GM12878 (cell line): ENCODE data around the gene ZSWIM6. TPM values are rescaled to one million over a fixed set of nuclear protein-coding genes. Genes with fewer than 3 reads are reported as not detected.
A peak's percentile ranks its signal among the peaks of the same experiment; 100 is the strongest.

Experiments
- ATAC-seq: fragments of 200-7000 bp; cut with Tn5 transposase; 3 replicates; pipeline ENCODE4 v1.9.1; 2020; ENCODE audit warnings: mild to moderate bottlenecking, moderate library complexity
- BruUV-seq: library from RNA; stranded (reverse); fragments of 400-500 nt; replicated peaks from 2 replicates; lab custom pipeline; 2021; lab: Mats Ljungman, UMichigan
- CTCF ChIA-PET: fragments of 300-600 bp; sonication (Branson Sonifier 250); formaldehyde crosslinking; extraction: SDS; loops from one replicate; lab custom pipeline; 2021; ENCODE audit warnings: inconsistent platforms; lab: Yijun Ruan, JAX
- POLR2A ChIA-PET: fragments of 350-600 bp; formaldehyde crosslinking; extraction: SDS; loops from one replicate; lab custom pipeline; 2021; ENCODE audit warnings: inconsistent platforms; lab: Charles Lee
- RAD21 ChIA-PET: fragments of 300-600 bp; sonication (Branson Sonifier 250); formaldehyde crosslinking; loops from one replicate; lab custom pipeline; 2023; ENCODE audit warnings: antibody characterized with exemption; ENCODE audit not compliant: unreplicated experiment; lab: Charles Lee
- SMC1A ChIA-PET: fragments of 300-600 bp; sonication (Branson Sonifier 250); formaldehyde crosslinking; loops from one replicate; lab custom pipeline; 2023; ENCODE audit not compliant: unreplicated experiment, uncharacterized antibody; lab: Charles Lee
- DNase-seq: peaks from one replicate; pipeline ENCODE4 v3.0.0-alpha.2; 2011; ENCODE audit warnings: low read depth, low spot score
- FAIRE-seq: peaks from 3 replicates; lab custom pipeline; 2011; peaks lifted over from hg19 to GRCh38; lab: Jason Lieb, UNC
- H2AFZ ChIP-seq: 2 replicates; pipeline ENCODE4 v1.6.0; 2011; ENCODE audit warnings: low read depth, low read length, control low read depth; ENCODE audit not compliant: control insufficient read depth
- H3K27ac ChIP-seq: 2 replicates; pipeline ENCODE4 v1.5.1; 2011; ENCODE audit warnings: control low read depth; ENCODE audit not compliant: control insufficient read depth, insufficient read depth
- H3K27me3 ChIP-seq, 2 experiments: replicated peaks in 1 of 2; 2 replicates each; pipeline versions ENCODE4 v1.6.0 to v1.6.1; 2011; ENCODE audit warnings: low read length in 1 of 2; ENCODE audit not compliant: control insufficient read depth in 2 of 2, insufficient read depth in 2 of 2
- H3K36me3 ChIP-seq, 2 experiments: 2 replicates each; pipeline ENCODE4 v1.5.1; 2011; ENCODE audit warnings: low read length in 1 of 2; ENCODE audit not compliant: control insufficient read depth in 2 of 2, insufficient read depth in 2 of 2
- H3K4me1 ChIP-seq: 2 replicates; pipeline ENCODE4 v1.6.1; 2011; ENCODE audit warnings: mild to moderate bottlenecking, low read length, moderate library complexity, mixed read lengths; ENCODE audit not compliant: control insufficient read depth, insufficient read depth
- H3K4me2 ChIP-seq: 2 replicates; pipeline ENCODE4 v1.6.0; 2011; ENCODE audit warnings: control low read depth; ENCODE audit not compliant: control insufficient read depth, insufficient read depth
- H3K4me3 ChIP-seq: fragments of 200-600 bp; sonication (generic); 2 replicates; pipeline ENCODE4 v1.5.1; 2016
- H3K79me2 ChIP-seq: 2 replicates; pipeline ENCODE4 v1.6.0; 2011; ENCODE audit warnings: low read length; ENCODE audit not compliant: control insufficient read depth, insufficient read depth
- H3K9ac ChIP-seq: 2 replicates; pipeline ENCODE4 v1.8.0; 2011; ENCODE audit warnings: low read length, control low read depth, mixed read lengths; ENCODE audit not compliant: control insufficient read depth, insufficient read depth
- H3K9me3 ChIP-seq: replicated peaks from 3 replicates; pipeline ENCODE4 v1.5.1; 2011; ENCODE audit warnings: mild to moderate bottlenecking, low read length; ENCODE audit not compliant: control insufficient read depth, insufficient read depth
- H4K20me1 ChIP-seq: 2 replicates; pipeline ENCODE4 v1.6.0; 2011; ENCODE audit not compliant: control insufficient read depth, insufficient read depth
- BMI1 ChIP-seq: fragments of 450-650 bp; IDR thresholded peaks from 2 replicates; pipeline ENCODE4 v1.6.1; 2016; ENCODE audit warnings: mild to moderate bottlenecking, moderate library complexity, borderline replicate concordance
- CBX5 ChIP-seq: sonication (generic); IDR thresholded peaks from 2 replicates; pipeline ENCODE4 v1.6.1; 2016; ENCODE audit warnings: low read depth, moderate library complexity, mild to moderate bottlenecking, inconsistent platforms
- CREM ChIP-seq: IDR thresholded peaks from 2 replicates; pipeline ENCODE4 v1.6.1; 2014; ENCODE audit warnings: antibody characterized with exemption, low read depth
- EP300 ChIP-seq, 2 experiments: fragments of 150-350 bp in 1 of 2; IDR thresholded peaks; 2 replicates each; pipeline ENCODE4 v1.6.1; 2011 to 2012; ENCODE audit warnings: low read depth in 2 of 2, low read length in 2 of 2, borderline replicate concordance in 1 of 2, improper control_type of control experiment in 1 of 2, inconsistent platforms in 1 of 2; ENCODE audit not compliant: control insufficient read depth in 1 of 2
- FOS ChIP-seq: IDR thresholded peaks from 3 replicates; pipeline ENCODE4 v1.6.1; 2011; ENCODE audit warnings: borderline replicate concordance; ENCODE audit not compliant: insufficient read length; ENCODE audit errors: extremely low read depth
- FOXK2 ChIP-seq: fragments of 450-650 bp; IDR thresholded peaks from 2 replicates; pipeline ENCODE4 v1.6.1; 2017; ENCODE audit warnings: mild to moderate bottlenecking, moderate library complexity
- HDAC6 ChIP-seq: fragments of 200-600 bp; sonication (generic); IDR thresholded peaks from one replicate; pipeline ENCODE4 v1.8.0; 2017; ENCODE audit warnings: antibody characterized with exemption; ENCODE audit not compliant: unreplicated experiment
- RB1 ChIP-seq: fragments of 450-650 bp; formaldehyde crosslinking; IDR thresholded peaks from 2 replicates; pipeline ENCODE4 v1.6.1; 2017; ENCODE audit warnings: mild to moderate bottlenecking, borderline replicate concordance
- SRF ChIP-seq, 2 experiments: IDR thresholded peaks; 2 replicates each; pipeline ENCODE4 v1.6.1; 2011; ENCODE audit warnings: low read depth in 2 of 2, low read length in 2 of 2, mild to moderate bottlenecking in 1 of 2, moderate library complexity in 1 of 2
- TARDBP ChIP-seq: IDR thresholded peaks from 2 replicates; pipeline ENCODE4 v1.6.1; 2016; ENCODE audit warnings: borderline replicate concordance
- TCF7 ChIP-seq: IDR thresholded peaks from 2 replicates; pipeline ENCODE4 v1.6.1; 2014; ENCODE audit warnings: antibody characterized with exemption, borderline replicate concordance
- ZNF207 ChIP-seq: fragments of 450-650 bp; IDR thresholded peaks from 2 replicates; pipeline ENCODE4 v1.6.1; 2014; ENCODE audit warnings: antibody characterized with exemption, mild to moderate bottlenecking, borderline replicate concordance
- ZNF384 ChIP-seq: IDR thresholded peaks from 2 replicates; pipeline ENCODE4 v1.6.1; 2012; ENCODE audit warnings: low read depth, mild to moderate bottlenecking, low read length, improper control_type of control experiment, borderline replicate concordance
- WGBS: methylation state at CpG from one replicate; pipeline ENCODE4 v1.1.6; 2016; ENCODE audit warnings: low lambda C conversion rate; ENCODE audit not compliant: insufficient replicate concordance, insufficient coverage; ENCODE audit errors: missing lambda C conversion rate; 5-methylcytosine and 5-hydroxymethylcytosine counted together
- in situ Hi-C: fragments of 300-500 bp; cut with MboI; formaldehyde crosslinking; loops from 9 replicates; pipeline ENCODE4 v1.14.3; 2018; ENCODE audit warnings: mixed read lengths
- intact Hi-C: fragments of 100-400 bp; cut with micrococcal nuclease; formaldehyde crosslinking; loops from one replicate; pipeline ENCODE4 v1.14.2; 2022; ENCODE audit not compliant: unreplicated experiment
- polyA plus RNA-seq, 11 experiments: library from polyadenylated mRNA; depleted of rRNA in 4 of 11; unstranded in 6 of 11; stranded (reverse) in 5 of 11; fragments of >200 nt; fragmentation: Nextera tagmentation in 4 of 11; fragmentation: Illumina TruSeq in 1 of 11; extraction: Ambion mirVana in 4 of 11; extraction: Trizol in 1 of 11; gene quantifications; 1 replicate in 1 of 11; 2 replicates in 10 of 11; pipeline versions ENCODE4 v1.2.1 to v1.2.3, GENCODE V29; 2011 to 2016; ENCODE audit warnings: inconsistent platforms in 2 of 11, missing spikeins in 2 of 11, low read depth in 1 of 11
- total RNA-seq, 4 experiments: library from RNA; depleted of rRNA in 3 of 4; stranded (reverse); fragments of >200 nt in 3 of 4; fragmentation: Illumina TruSeq in 1 of 4; extraction: Trizol in 1 of 4; gene quantifications; 2 replicates each; pipeline versions ENCODE4 v1.2.1 to v1.2.3, GENCODE V29; 2013 to 2021
- TF ChIP-seq, protein P1 (sequence below): fragments of 450-650 bp; IDR thresholded peaks from 2 replicates; pipeline ENCODE4 v1.6.1; 2017; ENCODE audit warnings: mild to moderate bottlenecking, low read depth, inconsistent platforms; ENCODE audit not compliant: poor library complexity, severe bottlenecking
- TF ChIP-seq, protein P2 (sequence below): IDR thresholded peaks from 2 replicates; pipeline ENCODE4 v1.6.1; 2012; ENCODE audit warnings: low read depth, low read length, improper control_type of control experiment
- TF ChIP-seq, protein P3 (sequence below), 3 experiments: IDR thresholded peaks in 2 of 3; conservative IDR thresholded peaks in 1 of 3; 2 replicates each; pipeline ENCODE4 v1.5.1; 2011; ENCODE audit warnings: low read depth in 3 of 3, low read length in 3 of 3, mild to moderate bottlenecking in 3 of 3, control low read depth in 2 of 3, moderate library complexity in 2 of 3, inconsistent platforms in 1 of 3, mixed read lengths in 1 of 3; ENCODE audit not compliant: control insufficient read depth in 2 of 3, insufficient read depth in 1 of 3; ENCODE audit errors: extremely low read depth in 1 of 3

ZSWIM6 gene
- total and polyA plus RNA-seq, 10 of the 15 experiments (the other 5 are each of a cell fraction or from before 2014, with no cell fraction given) = 0.53 to 6.2 (median 3.4) TPM

DNA sequence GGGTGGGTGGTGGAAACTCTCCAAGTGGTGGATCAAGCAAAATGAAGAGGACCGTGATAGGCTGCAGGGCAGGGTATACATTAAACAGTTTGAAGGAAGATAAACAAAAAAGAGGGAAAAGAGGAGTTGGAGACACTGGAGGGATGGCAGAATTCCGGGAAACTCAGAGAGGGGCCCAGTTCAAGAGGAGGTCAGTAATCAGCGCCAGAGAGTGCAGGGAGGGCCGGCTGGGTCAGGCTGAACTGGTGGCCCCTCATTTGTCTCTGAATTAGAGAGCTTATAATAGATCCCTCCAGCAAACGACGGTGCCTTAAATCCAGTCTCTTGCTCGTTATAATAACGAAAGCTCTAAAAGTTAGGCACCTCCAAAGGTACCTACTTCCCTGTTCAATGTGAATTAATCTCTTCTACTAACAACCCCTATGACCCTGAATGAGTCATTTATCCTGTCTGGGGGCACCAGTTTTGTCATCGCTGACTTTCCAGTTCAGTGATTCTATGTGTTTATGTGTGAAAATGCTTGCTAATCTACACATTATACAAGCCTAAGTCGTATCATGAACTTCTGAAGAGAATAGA is 2.4 kb upstream of the ZSWIM6 start:
- ATAC-seq (peak; percentile 13), FAIRE-seq (peak; percentile 23), DNase-seq (no peak)
- H3K9me3 ChIP-seq = no peaks in the 10 kb centered on the region; the same call in 2 of the 3 replicates
- RAD21 ChIA-PET = interaction anchor here (1.1 to 6.0 kb wide), 6 partner anchors 9 to 171 kb away, joined by 3 to 64 read pairs (median 3); no protein-coding TSS in a partner anchor
- peak overlapping the region; percentile 81 for H3K4me2 ChIP-seq
- no peaks in the 10 kb centered on the region for H4K20me1 ChIP-seq
- no peak overlapping the region for H3K9ac ChIP-seq
- H3K27ac ChIP-seq = no peak overlapping the region
- H3K4me1 ChIP-seq = peaks cover 18% of the 10 kb centered on the region
- CTCF ChIA-PET = interaction anchor here (1.0 to 3.8 kb wide), 8 partner anchors 9 to 328 kb away, joined by 3 to 27 read pairs (median 6); no protein-coding TSS in a partner anchor
- SMC1A ChIA-PET = interaction anchor here (0.7 to 3.8 kb wide), 11 partner anchors 9 to 166 kb away, joined by 3 to 31 read pairs (median 3); partner anchors contain the start of gene SMIM15
- no peaks in the 10 kb centered on the region for H3K79me2 ChIP-seq
- POLR2A ChIA-PET = interaction anchor here (0.7 to 2.9 kb wide), 4 partner anchors 9 to 160 kb away, joined by 3 to 20 read pairs (median 3); no protein-coding TSS in a partner anchor
- peaks cover 0 to 17% of the 10 kb centered on the region in 2 experiments; a peak in 2 of 4 replicates for H3K27me3 ChIP-seq
- peak overlapping the region; percentile 75; the same call in 1 of the 2 replicates for H3K4me3 ChIP-seq
- H2AFZ ChIP-seq = no peak overlapping the region
- no TSS peak for BruUV-seq
- WGBS = 31% methylated on average over 10 of the region's 10 CpGs
- in situ Hi-C loops (loop anchor here (10.0 kb wide), 1 partner anchor 165 kb away; the partner anchor contains the start of gene SMIM15), intact Hi-C loops (loop anchor here (2.0 to 5.0 kb wide), 4 partner anchors 167 to 382 kb away; partner anchors contain the start of genes ERCC8, NDUFAF2 and SMIM15)
- no peaks in the 10 kb centered on the region for H3K36me3 ChIP-seq
- TF ChIP-seq TCF7 = no peak
- TF ChIP-seq FOS = no peak
- TF ChIP-seq HDAC6 = no peak
- no peak for TF ChIP-seq SRF (IDR thresholded peaks at IDR 0.05; ENCODE audit: low read depth in 2 of 2, low read length in 2 of 2)
- TF ChIP-seq, protein P1, sequence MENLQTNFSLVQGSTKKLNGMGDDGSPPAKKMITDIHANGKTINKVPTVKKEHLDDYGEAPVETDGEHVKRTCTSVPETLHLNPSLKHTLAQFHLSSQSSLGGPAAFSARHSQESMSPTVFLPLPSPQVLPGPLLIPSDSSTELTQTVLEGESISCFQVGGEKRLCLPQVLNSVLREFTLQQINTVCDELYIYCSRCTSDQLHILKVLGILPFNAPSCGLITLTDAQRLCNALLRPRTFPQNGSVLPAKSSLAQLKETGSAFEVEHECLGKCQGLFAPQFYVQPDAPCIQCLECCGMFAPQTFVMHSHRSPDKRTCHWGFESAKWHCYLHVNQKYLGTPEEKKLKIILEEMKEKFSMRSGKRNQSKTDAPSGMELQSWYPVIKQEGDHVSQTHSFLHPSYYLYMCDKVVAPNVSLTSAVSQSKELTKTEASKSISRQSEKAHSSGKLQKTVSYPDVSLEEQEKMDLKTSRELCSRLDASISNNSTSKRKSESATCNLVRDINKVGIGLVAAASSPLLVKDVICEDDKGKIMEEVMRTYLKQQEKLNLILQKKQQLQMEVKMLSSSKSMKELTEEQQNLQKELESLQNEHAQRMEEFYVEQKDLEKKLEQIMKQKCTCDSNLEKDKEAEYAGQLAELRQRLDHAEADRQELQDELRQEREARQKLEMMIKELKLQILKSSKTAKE = peak; percentile 41
- TF ChIP-seq ZNF384 = no peak
- no peak for TF ChIP-seq ZNF207
- TF ChIP-seq BMI1 = no peak
- TF ChIP-seq CBX5 = no peak
- no peak for TF ChIP-seq EP300 (IDR thresholded peaks at IDR 0.05; ENCODE audit: borderline replicate concordance in 1 of 2, control insufficient read depth in 1 of 2, low read depth in 2 of 2, low read length in 2 of 2)
- TF ChIP-seq, protein P2, sequence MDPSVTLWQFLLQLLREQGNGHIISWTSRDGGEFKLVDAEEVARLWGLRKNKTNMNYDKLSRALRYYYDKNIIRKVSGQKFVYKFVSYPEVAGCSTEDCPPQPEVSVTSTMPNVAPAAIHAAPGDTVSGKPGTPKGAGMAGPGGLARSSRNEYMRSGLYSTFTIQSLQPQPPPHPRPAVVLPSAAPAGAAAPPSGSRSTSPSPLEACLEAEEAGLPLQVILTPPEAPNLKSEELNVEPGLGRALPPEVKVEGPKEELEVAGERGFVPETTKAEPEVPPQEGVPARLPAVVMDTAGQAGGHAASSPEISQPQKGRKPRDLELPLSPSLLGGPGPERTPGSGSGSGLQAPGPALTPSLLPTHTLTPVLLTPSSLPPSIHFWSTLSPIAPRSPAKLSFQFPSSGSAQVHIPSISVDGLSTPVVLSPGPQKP = no peak
- no peak for TF ChIP-seq RB1
- no peak for TF ChIP-seq TARDBP
- TF ChIP-seq, protein P3, sequence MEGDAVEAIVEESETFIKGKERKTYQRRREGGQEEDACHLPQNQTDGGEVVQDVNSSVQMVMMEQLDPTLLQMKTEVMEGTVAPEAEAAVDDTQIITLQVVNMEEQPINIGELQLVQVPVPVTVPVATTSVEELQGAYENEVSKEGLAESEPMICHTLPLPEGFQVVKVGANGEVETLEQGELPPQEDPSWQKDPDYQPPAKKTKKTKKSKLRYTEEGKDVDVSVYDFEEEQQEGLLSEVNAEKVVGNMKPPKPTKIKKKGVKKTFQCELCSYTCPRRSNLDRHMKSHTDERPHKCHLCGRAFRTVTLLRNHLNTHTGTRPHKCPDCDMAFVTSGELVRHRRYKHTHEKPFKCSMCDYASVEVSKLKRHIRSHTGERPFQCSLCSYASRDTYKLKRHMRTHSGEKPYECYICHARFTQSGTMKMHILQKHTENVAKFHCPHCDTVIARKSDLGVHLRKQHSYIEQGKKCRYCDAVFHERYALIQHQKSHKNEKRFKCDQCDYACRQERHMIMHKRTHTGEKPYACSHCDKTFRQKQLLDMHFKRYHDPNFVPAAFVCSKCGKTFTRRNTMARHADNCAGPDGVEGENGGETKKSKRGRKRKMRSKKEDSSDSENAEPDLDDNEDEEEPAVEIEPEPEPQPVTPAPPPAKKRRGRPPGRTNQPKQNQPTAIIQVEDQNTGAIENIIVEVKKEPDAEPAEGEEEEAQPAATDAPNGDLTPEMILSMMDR (IDR thresholded peaks at IDR 0.05 in 2 of 3, conservative IDR thresholded peaks at IDR 0.05 in 1 of 3; ENCODE audit: control insufficient read depth in 2 of 3, extremely low read depth in 1 of 3, insufficient read depth in 1 of 3, low read depth in 3 of 3, low read length in 3 of 3) = no peak
- TF ChIP-seq FOXK2 = no peak
- TF ChIP-seq CREM = no peak
